Transverse colon (tissue), 4 donors: ENCODE measurements around the gene PNRC1. TPM values are rescaled to one million over a fixed set of nuclear protein-coding genes. Genes with fewer than 3 reads are reported as not detected.
"Not testable (repeated sequence)": the region's sequence is repeated elsewhere in the genome, so short reads cannot be mapped to it uniquely, and the experiment has no call there.

Source experiments
- DNase-seq: peaks from one replicate; pipeline ENCODE4 v3.0.0-alpha.2; 2019
- H3K27ac ChIP-seq, 4 donors: fragments of 200-600 bp; sonication (generic); 2 replicates each; pipeline ENCODE4 v1.5.1; 2016 to 2018; ENCODE audit warnings: inconsistent platforms in 4 of 4
- H3K27me3 ChIP-seq: fragments of 200-600 bp; sonication (generic); 2 replicates; pipeline ENCODE4 v1.5.1; 2017; ENCODE audit warnings: inconsistent platforms
- H3K36me3 ChIP-seq, 4 donors: fragments of 200-600 bp; sonication (generic); 2 replicates each; pipeline ENCODE4 v1.5.1; 2017 to 2019; ENCODE audit warnings: inconsistent platforms in 4 of 4
- H3K4me1 ChIP-seq, 4 donors: fragments of 200-600 bp; sonication (generic); 2 replicates each; pipeline ENCODE4 v1.5.1; 2017 to 2020; ENCODE audit warnings: inconsistent platforms in 4 of 4
- H3K4me3 ChIP-seq, 4 donors: fragments of 200-600 bp; sonication (generic); 1 replicate in 1 of 4; 2 replicates in 3 of 4; pipeline versions ENCODE4 v1.5.1 to v1.6.1; 2017 to 2019; ENCODE audit warnings: inconsistent platforms in 4 of 4
- H3K9me3 ChIP-seq, 2 donors: fragments of 200-600 bp; sonication (generic); 2 replicates each; pipeline ENCODE4 v1.5.1; 2017 to 2019; ENCODE audit warnings: inconsistent platforms in 2 of 2
- EP300 ChIP-seq: sonication (generic); formaldehyde crosslinking; IDR thresholded peaks from one replicate; pipeline ENCODE4 v1.6.1; 2017; ENCODE audit warnings: antibody characterized with exemption, low read depth
- POLR2A ChIP-seq: fragments of 450-650 bp; IDR thresholded peaks from one replicate; pipeline ENCODE4 v1.6.1; 2016; ENCODE audit warnings: antibody characterized with exemption, mild to moderate bottlenecking, moderate library complexity
- POLR2AphosphoS5 ChIP-seq, 3 donors: sonication (generic); formaldehyde crosslinking; IDR thresholded peaks; one replicate each; pipeline ENCODE4 v1.6.1; 2016; ENCODE audit warnings: antibody characterized with exemption in 3 of 3
- WGBS, 2 donors: methylation state at CpG; one replicate each; pipeline ENCODE4 v1.1.5; 2018; ENCODE audit warnings: low coverage in 1 of 2; 5-methylcytosine and 5-hydroxymethylcytosine counted together
- in situ Hi-C, 4 donors: fragments of 200-750 bp; cut with MboI; loops; one replicate each; pipeline versions ENCODE4 v1.15.0 to v1.15.1; 2017; ENCODE audit warnings: low sequenced_read_pairs in 3 of 4, low pct_ligation_motif_present in 1 of 4, low pct_unique_long_range_greater_than_20kb in 1 of 4
- intact Hi-C: fragments of 100-400 bp; cut with DNase I; formaldehyde crosslinking; loops from one replicate; pipeline ENCODE4 v1.15.1; 2023; ENCODE audit warnings: low total_unique reads
- total RNA-seq, 4 donors: library from RNA; depleted of rRNA; stranded (reverse); fragments of >200 nt; gene quantifications; one replicate each; pipeline ENCODE4 v1.1.0, GENCODE V29; 2016
- TF ChIP-seq, protein P1 (sequence below), 5 experiments: fragments of 200-600 bp in 3 of 5; fragments of 450-650 bp in 2 of 5; sonication (generic) in 3 of 5; IDR thresholded peaks; 1 replicate in 2 of 5; 2 replicates in 3 of 5; pipeline ENCODE4 v1.5.1; 2016 to 2017; ENCODE audit warnings: antibody characterized with exemption in 5 of 5, inconsistent platforms in 3 of 5, mild to moderate bottlenecking in 2 of 5, moderate library complexity in 1 of 5

PNRC1 gene
- total RNA-seq, 4 donors from 2014 or later, result 99.1 to 281 (median 157) TPM

DNA sequence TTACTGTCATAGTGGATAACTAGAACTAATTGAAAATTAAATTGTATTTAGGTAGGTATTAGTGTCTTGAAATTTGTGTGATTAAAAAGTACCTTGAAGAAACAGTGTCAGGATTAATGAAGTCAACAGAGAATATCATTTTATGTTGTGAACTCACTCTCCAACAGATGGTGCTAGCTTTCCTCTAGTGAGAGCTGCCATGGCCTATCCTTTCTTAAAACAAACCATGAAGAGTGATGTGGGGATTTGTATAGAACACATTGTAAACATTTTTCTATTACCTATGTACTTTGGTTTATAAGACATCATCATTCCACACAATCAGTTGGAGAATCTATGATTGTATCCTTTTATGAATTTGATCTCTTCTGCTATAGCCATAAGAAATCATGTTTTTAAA lies 42.1 kb downstream of the PNRC1 start:
- H3K36me3 ChIP-seq, result no peaks in the 10 kb centered on the region
- H3K27me3 ChIP-seq, result peaks cover 3% of the 10 kb centered on the region
- H3K9me3 ChIP-seq, result no peaks in the 10 kb centered on the region
- no peak overlapping the region for H3K27ac ChIP-seq
- DNase-seq, result no peak
- intact Hi-C loops, result loop anchor here (5.0 kb wide), 1 partner anchor 120 kb away; no protein-coding TSS in a partner anchor
- no peak for TF ChIP-seq POLR2AphosphoS5 (IDR thresholded peaks at IDR 0.05)
- TF ChIP-seq, protein P1, sequence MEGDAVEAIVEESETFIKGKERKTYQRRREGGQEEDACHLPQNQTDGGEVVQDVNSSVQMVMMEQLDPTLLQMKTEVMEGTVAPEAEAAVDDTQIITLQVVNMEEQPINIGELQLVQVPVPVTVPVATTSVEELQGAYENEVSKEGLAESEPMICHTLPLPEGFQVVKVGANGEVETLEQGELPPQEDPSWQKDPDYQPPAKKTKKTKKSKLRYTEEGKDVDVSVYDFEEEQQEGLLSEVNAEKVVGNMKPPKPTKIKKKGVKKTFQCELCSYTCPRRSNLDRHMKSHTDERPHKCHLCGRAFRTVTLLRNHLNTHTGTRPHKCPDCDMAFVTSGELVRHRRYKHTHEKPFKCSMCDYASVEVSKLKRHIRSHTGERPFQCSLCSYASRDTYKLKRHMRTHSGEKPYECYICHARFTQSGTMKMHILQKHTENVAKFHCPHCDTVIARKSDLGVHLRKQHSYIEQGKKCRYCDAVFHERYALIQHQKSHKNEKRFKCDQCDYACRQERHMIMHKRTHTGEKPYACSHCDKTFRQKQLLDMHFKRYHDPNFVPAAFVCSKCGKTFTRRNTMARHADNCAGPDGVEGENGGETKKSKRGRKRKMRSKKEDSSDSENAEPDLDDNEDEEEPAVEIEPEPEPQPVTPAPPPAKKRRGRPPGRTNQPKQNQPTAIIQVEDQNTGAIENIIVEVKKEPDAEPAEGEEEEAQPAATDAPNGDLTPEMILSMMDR (IDR thresholded peaks at IDR 0.05), result peak in 4 of 5 experiments; percentile 39 to 51 (median 46)
- no peak overlapping the region for H3K4me3 ChIP-seq
- H3K4me1 ChIP-seq, result peaks cover 0 to 16% (median 3%) of the 10 kb centered on the region in 4 donors
- in situ Hi-C loops, result loop anchor here in 3 of 4 donors (10.0 to 25.0 kb wide), 3 partner anchors 115 to 240 kb away; partner anchors contain the start of gene UBE2J1 (in 1 of the 3)

DNA sequence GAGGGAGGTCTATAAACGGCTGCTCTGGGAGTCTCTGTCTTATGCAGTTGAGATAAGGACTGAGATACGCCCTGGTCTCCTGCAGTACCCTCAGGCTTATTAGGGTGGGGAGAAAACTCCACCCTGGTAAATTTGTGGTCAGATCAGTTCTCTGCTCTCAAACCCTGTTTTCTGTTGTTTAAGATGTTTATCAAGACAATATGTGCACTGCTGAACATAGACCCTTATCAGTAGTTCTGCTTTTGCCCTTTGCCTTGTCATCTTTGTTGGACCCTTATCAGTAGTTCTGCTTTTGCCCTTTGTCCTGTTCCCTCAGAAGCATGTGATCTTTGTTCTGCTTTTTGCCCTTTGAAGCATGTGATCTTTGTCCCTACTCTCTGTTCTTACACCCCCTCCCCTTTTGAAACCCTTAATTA lies 47.7 kb downstream of the PNRC1 start:
- H3K27ac ChIP-seq, H3K27me3 ChIP-seq, DNase-seq, H3K4me1 ChIP-seq, H3K9me3 ChIP-seq, H3K4me3 ChIP-seq, H3K36me3 ChIP-seq, intact Hi-C loops: not testable (repeated sequence)
- 69 to 85% methylated on average over 2 of the region's 2 CpGs for WGBS, 2 donors
- in situ Hi-C loops, result loop anchor here in 1 of 4 donors (10.0 kb wide), 1 partner anchor 117 kb away; no protein-coding TSS in a partner anchor

DNA sequence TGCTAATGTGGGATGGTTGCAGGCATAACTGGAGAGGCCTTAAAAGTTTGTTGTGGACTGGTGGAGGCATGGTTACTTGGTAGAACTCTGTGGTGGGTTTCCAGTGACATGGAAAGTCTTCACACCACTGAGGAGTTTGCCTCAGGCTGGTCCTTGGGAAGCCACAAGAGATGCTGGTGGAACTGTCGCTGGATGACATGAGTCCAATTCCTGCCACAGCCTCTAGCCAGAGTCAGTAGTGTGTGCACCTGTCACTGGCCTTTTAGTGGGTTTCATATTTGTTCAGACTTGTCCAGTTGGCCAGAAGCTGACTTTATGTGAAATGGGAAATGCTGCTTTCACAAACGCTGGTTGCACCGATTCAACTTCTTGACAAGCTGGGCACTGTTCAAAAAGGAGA lies 51.0 kb downstream of the PNRC1 start:
- in situ Hi-C loops (no loop called here), intact Hi-C loops (no loop called here)
- no peaks in the 10 kb centered on the region for H3K4me1 ChIP-seq
- H3K9me3 ChIP-seq, result peaks cover 0 to 2% of the 10 kb centered on the region in 2 donors
- no peaks in the 10 kb centered on the region for H3K36me3 ChIP-seq
- TF ChIP-seq, protein P1 (IDR thresholded peaks at IDR 0.05), result no peak
- no peak for TF ChIP-seq POLR2A
- no peak for TF ChIP-seq POLR2AphosphoS5 (IDR thresholded peaks at IDR 0.05)
- no peak for TF ChIP-seq EP300
- no peaks in the 10 kb centered on the region for H3K27me3 ChIP-seq
- 89 to 100% methylated on average over 1 to 3 of the region's 3 CpGs for WGBS, 2 donors
- no peak overlapping the region for H3K4me3 ChIP-seq
- no peak for DNase-seq
- no peak overlapping the region for H3K27ac ChIP-seq

DNA sequence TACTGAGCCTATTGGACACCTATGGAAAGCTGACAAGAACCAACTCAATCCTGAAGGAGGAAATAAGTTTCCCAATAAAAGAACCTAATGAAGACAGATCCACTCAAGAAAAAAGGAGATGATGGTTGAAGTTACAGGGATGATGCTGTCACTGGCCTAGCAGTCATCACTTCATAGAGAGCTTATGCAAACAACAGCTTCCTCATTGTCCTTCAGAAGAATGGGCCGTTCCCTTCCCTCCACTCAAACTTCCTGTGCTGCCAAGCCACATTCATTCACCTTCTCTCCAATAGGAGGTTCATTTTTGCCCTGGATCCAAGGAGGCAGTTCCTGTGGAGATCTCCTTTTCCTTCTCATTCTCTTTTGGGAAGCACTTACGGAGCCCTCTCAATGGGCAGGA lies 51.5 kb downstream of the PNRC1 start:
- in situ Hi-C loops (no loop called here), intact Hi-C loops (no loop called here)
- DNase-seq, result no peak
- TF ChIP-seq, protein P1 (IDR thresholded peaks at IDR 0.05), result no peak
- TF ChIP-seq POLR2AphosphoS5 (IDR thresholded peaks at IDR 0.05) (no peak), POLR2A (no peak), EP300 (no peak)
- H3K36me3 ChIP-seq, result no peaks in the 10 kb centered on the region
- H3K4me3 ChIP-seq, result no peak overlapping the region
- no peaks in the 10 kb centered on the region for H3K27me3 ChIP-seq
- H3K9me3 ChIP-seq, result peaks cover 0 to 2% of the 10 kb centered on the region in 2 donors
- 75 to 86% methylated on average over 2 of the region's 2 CpGs for WGBS, 2 donors
- H3K4me1 ChIP-seq, result no peaks in the 10 kb centered on the region
- no peak overlapping the region for H3K27ac ChIP-seq

DNA sequence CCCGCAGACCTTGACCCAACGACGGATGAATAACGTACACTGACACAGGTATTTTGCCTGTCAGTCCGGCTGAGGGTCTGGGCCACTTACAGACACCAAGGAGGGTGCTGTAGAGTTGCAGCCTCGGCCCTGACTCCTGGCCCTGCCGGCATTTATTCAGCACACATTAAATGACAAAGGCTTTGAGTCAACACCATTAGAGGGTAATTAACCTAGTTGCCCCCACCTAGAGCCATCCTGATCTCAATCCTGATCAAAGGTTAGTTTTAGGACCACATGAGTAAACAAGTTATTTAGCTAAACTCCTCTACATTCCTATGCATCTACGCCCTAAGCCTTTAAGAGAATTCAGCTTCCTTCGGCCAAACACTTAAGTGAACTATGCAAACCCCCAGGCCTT lies 53.4 kb downstream of the PNRC1 start:
- 89 to 95% methylated on average over 4 to 9 of the region's 9 CpGs for WGBS, 2 donors
- no peaks in the 10 kb centered on the region for H3K27me3 ChIP-seq
- TF ChIP-seq, protein P1 (IDR thresholded peaks at IDR 0.05), result no peak
- no peak for TF ChIP-seq POLR2AphosphoS5 (IDR thresholded peaks at IDR 0.05)
- TF ChIP-seq POLR2A, result no peak
- TF ChIP-seq EP300, result no peak
- H3K27ac ChIP-seq, result no peak overlapping the region
- no peaks in the 10 kb centered on the region for H3K9me3 ChIP-seq
- no peak overlapping the region for H3K4me3 ChIP-seq
- no peaks in the 10 kb centered on the region for H3K36me3 ChIP-seq
- in situ Hi-C loops (no loop called here), intact Hi-C loops (no loop called here)
- DNase-seq, result no peak
- H3K4me1 ChIP-seq, result no peaks in the 10 kb centered on the region
